Stimulated activated naive B cell treated with anti-CD40 and anti-IgM and Interleukin-4, amounts not matched to agents 10 μg/mL and 1 μg/mL and 100 μg/mL, for 72 hours (primary cell): ENCODE data around the gene MRPL38.

ENCODE experiments used
- ATAC-seq, 2 donors: fragments of 150-1000 bp; cut with Tn5 transposase; replicated peaks; 2 replicates each; pipeline ENCODE4 v1.10.0; 2021; ENCODE audit warnings: moderate library complexity in 1 of 2
- DNase-seq: peaks from one replicate; pipeline ENCODE4 v3.0.0; 2021
- H3K27ac Mint-ChIP-seq: one replicate; pipeline ENCODE4 v1.8.0; 2022; ENCODE audit warnings: mild to moderate bottlenecking, mixed read lengths
- H3K27me3 Mint-ChIP-seq, 2 donors: one replicate each; pipeline ENCODE4 v1.8.0; 2022; ENCODE audit warnings: mixed read lengths in 2 of 2
- H3K36me3 Mint-ChIP-seq, 2 donors: one replicate each; pipeline ENCODE4 v1.8.0; 2022; ENCODE audit warnings: mixed read lengths in 2 of 2, mild to moderate bottlenecking in 1 of 2
- H3K4me1 Mint-ChIP-seq, 2 donors: one replicate each; pipeline ENCODE4 v1.8.0; 2022; ENCODE audit warnings: mixed read lengths in 2 of 2, mild to moderate bottlenecking in 1 of 2
- H3K4me3 Mint-ChIP-seq, 2 donors: one replicate each; pipeline ENCODE4 v1.8.0; 2022; ENCODE audit warnings: mild to moderate bottlenecking in 2 of 2, mixed read lengths in 2 of 2, moderate library complexity in 1 of 2
- H3K9me3 Mint-ChIP-seq, 2 donors: one replicate each; pipeline ENCODE4 v1.8.0; 2022; ENCODE audit warnings: mixed read lengths in 2 of 2, mild to moderate bottlenecking in 1 of 2

MRPL38 gene

DNA sequence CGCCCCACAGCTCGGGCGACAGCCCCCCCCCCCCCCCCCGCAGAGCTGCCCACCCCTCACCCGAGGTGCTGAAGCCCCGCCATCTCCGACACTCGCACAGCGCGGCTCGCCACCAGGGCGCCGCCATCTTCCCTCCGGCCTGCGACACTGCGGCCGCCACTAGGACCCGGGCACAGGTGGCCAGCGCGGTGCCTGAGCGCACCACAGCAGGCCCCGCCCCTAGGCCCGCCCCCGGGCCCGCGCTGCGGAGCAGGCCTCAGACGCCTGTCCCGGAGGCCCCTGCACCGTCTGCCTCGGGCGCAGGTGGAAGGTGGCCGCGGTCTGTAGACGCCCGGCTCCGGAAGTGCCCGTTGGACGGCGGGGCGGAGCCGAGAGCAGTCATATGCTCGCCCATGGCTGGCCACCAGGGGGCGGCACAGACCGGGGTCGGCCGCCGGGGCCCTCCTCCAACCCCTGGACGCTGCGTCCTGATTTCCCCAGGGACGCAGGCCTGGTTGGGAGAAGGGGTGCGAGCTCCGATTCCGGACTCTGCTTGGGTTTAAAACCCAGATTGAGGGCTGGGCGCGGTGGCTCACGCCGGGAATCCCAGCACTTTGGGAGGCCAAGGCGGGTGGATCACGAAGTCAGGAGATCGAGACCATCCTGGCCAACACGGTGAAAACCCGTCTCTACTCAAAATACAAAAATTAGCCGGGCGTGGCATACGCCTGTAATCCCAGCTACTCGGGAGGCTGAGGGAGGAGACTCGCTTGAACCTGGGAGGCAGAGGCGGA is at the start of gene MRPL38:
TSS of gene MRPL38 (minus strand) at position 136 of the 773 bp plus-strand sequence. CDS start at position 127, 9 bp downstream.
- Mint-ChIP-seq H3K4me1 (peaks cover 5 to 12% of the 10 kb centered on the region in 2 donors), H3K4me3 (peak within 1 kb of the TSS; percentile 88 to 94), H3K27ac (peak within 1 kb of the TSS; percentile 97), H3K36me3 (peaks cover 14 to 15% of the 10 kb centered on the region in 2 donors), H3K27me3 (no peaks in the 10 kb centered on the region), H3K9me3 (no peaks in the 10 kb centered on the region)
- ATAC-seq: peak; percentile 99
- DNase-seq: peak; percentile 98

DNA sequence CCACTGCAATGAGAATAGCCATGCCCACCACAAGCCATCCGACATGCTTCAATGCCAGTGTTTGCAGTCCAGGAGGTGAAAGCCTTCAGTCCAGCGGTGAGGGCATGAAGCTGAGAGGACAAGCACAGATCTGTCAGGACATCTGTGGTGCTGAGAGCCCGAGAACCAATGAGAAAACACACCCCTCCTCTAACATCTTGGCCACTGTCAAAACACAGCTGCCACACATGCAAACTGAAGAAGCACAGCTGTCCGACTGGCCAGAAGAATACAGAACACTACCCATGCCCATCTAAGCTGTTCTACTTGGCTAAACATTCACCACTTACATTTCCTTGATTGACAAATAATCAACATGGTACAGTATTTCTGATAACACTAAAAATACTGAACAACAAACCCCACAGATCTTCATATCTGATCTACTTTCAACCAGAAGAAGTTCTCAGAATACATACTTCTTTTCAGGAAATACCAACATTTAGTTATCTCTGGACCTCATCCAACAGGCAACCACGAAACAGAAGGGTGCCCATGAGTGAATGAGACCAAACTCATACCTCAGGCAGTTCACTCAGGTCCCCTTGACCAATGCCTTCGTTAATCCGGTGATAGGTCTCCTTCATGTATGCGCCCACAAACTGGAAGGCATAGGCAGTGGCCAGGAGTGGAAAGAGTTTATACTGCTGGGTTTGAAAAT is 46.3 kb upstream of the MRPL38 start:
- Mint-ChIP-seq H3K36me3 (peaks cover 31 to 39% of the 10 kb centered on the region in 2 donors), H3K4me1 (no peaks in the 10 kb centered on the region), H3K9me3 (no peaks in the 10 kb centered on the region), H3K27ac (no peak overlapping the region), H3K27me3 (no peaks in the 10 kb centered on the region), H3K4me3 (no peak overlapping the region)
- ATAC-seq: no peak
- DNase-seq: no peak

DNA sequence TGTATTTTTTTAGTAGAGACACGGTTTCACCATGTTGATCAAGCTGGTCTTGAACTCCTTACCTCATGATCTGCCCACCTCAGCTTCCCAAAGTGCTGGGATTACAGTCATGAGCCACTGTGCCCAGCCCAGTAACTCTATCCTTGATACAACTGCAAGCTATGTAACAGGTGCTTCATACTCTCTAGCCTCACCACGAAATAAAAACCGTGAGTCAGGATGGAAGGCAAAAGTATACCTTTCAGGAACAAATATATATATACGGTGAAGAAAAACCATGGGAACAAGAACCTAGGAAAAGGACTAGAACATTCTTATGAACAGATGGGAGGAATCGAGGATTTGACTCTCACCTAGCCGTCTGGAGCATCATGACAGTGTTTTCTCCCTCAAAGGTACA is 45.7 kb upstream of the MRPL38 start:
- ATAC-seq (no peak), DNase-seq (no peak)
- H3K4me1 Mint-ChIP-seq: no peaks in the 10 kb centered on the region
- H3K36me3 Mint-ChIP-seq: peaks cover 27 to 35% of the 10 kb centered on the region in 2 donors
- no peaks in the 10 kb centered on the region for H3K27me3 Mint-ChIP-seq
- H3K4me3 Mint-ChIP-seq: no peak overlapping the region
- H3K9me3 Mint-ChIP-seq: no peaks in the 10 kb centered on the region
- H3K27ac Mint-ChIP-seq: no peak overlapping the region

DNA sequence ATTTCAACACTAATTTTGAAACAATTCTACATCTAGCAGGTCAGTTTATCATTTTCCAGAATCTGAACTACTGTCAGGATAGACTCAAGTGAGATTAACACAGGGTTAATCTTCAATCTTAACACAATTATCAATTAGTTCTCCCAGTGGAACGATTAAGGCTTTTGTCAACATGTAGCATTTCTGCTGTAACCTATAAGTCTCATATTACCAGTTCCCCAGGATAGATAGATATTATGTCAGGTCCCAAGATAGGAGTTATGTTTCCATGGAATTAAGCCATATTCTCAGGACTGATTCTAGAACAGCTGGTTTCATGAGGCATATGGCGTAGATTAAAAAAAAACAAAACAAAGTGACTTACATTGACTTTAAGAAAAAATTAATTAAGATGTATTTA is 40.5 kb upstream of the MRPL38 start:
- H3K36me3 Mint-ChIP-seq: peaks cover 12 to 13% of the 10 kb centered on the region in 2 donors
- H3K4me1 Mint-ChIP-seq: peaks cover 9 to 15% of the 10 kb centered on the region in 2 donors

DNA sequence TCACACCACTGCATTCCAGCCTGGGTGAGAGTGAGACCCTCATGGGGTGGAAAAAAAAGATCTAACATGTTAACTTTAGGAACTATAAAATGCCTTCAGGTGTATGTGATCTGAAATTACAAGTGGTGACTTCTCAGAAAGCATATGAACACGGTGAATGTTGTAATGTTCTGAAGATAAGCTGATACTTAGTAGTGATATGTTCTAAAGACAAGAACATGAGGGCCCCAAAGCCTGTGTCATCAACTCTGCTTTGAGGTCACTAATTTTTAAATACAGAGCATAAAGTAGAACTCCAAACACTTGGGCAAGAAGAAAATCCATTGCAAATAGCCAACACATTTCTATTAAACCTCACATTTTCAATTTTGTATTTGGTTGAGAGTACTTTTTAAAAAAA is 38.8 kb upstream of the MRPL38 start:
- Mint-ChIP-seq H3K4me3 (no peak overlapping the region), H3K4me1 (peaks cover 9 to 18% of the 10 kb centered on the region in 2 donors), H3K27ac (no peak overlapping the region), H3K9me3 (no peaks in the 10 kb centered on the region), H3K36me3 (peaks cover 0 to 4% of the 10 kb centered on the region in 2 donors), H3K27me3 (no peaks in the 10 kb centered on the region)
- DNase-seq: no peak
- ATAC-seq: no peak

More for the DNA sequence above, 40.5 kb upstream of the MRPL38 start:
- no peak overlapping the region for H3K4me3 Mint-ChIP-seq
- no peak overlapping the region for H3K27ac Mint-ChIP-seq
- ATAC-seq (no peak), DNase-seq (no peak)
- no peaks in the 10 kb centered on the region for H3K27me3 Mint-ChIP-seq
- no peaks in the 10 kb centered on the region for H3K9me3 Mint-ChIP-seq

DNA sequence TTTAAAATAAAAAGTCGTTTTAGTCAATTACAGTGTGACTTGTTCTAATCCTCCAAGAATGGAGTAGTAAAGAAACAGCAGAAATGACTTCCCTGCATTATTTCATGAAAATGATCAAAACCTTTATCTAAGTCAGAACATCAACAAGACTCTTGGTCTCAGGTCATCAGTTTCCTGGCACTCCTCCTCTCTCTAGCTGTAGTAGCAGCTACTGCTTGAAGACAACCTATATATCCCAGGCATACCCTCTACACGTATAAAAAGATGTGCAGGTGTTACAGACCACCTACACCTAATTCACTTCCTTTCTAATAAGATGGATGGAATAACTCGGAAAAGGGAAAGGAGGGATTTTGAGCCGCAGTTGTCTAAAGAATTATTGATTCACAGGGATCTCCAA is 37.8 kb upstream of the MRPL38 start:
- no peak for ATAC-seq
- H3K27ac Mint-ChIP-seq: no peak overlapping the region
- DNase-seq: no peak
- H3K27me3 Mint-ChIP-seq: no peaks in the 10 kb centered on the region
- no peaks in the 10 kb centered on the region for H3K9me3 Mint-ChIP-seq
- peaks cover 0 to 5% of the 10 kb centered on the region in 2 donors for H3K36me3 Mint-ChIP-seq
- peaks cover 9 to 18% of the 10 kb centered on the region in 2 donors for H3K4me1 Mint-ChIP-seq
- no peak overlapping the region for H3K4me3 Mint-ChIP-seq

DNA sequence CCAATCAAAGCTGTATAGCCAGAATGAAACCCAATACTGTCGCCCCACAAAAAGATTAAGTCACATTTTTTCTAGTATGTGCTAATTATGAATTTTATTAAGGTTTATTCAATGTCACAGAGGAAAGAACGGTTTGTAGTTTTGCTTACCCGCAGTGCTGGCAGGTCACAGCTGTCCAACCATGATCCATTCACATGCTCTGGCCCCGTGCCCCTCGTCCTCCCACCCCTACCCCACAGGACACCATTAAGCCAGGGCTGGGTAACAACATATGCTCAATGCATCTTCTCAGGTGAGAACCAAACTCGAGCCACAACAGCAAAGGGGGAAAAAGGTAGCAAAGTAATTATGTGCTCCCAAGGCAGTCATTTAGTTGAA is 36.7 kb upstream of the MRPL38 start:
- peaks cover 9 to 18% of the 10 kb centered on the region in 2 donors for H3K4me1 Mint-ChIP-seq
- ATAC-seq: no peak

DNA sequence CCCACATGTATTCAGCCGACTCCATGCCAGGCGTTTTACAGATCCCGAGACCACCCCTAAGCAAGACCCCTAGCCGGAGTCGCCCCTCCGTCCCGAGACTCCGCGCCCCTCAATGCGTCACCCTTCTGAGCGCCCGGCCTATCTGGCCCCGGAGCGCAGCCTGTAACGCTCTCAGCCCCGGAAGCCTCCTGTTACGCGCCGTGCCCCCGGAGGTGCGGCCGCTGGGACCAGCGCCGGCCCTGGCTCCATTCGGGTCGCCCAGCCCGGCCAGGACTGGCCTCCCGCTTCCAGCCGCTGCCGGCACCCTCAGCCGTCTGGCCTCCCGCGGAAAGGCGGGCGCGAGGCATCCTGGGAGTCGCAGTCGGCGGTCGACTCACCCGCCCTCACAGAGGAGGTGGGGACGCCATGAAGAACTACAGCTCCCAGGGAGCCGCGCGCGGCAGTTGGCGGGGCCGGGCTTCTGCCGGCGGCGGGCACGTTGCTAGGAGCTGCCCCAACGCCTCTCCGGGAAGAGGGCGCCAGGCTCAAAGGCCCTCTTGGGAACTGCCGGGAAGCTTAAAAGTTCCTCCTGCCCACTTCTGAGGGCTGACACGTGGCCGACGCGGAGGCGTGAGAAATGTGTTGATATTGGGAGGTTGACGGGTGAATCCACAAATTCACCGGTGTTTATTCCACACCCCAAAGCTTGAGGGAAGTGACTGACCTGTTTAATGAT is 36.2 kb upstream of the MRPL38 start, which contains the start of gene FBF1:
TSS of gene FBF1 (minus strand) at position 316 of the 715 bp plus-strand sequence. CDS start 2,893 bp downstream, outside the sequence.
- DNase-seq (peak; percentile 87), ATAC-seq (peak; percentile 99)
- peaks cover 9 to 18% of the 10 kb centered on the region in 2 donors for H3K4me1 Mint-ChIP-seq
- H3K27ac Mint-ChIP-seq: peak within 1 kb of the TSS; percentile 85
- peak within 1 kb of the TSS; percentile 89 to 91 for H3K4me3 Mint-ChIP-seq
- no peaks in the 10 kb centered on the region for H3K27me3 Mint-ChIP-seq
- H3K36me3 Mint-ChIP-seq: peaks cover 0 to 5% of the 10 kb centered on the region in 2 donors
- H3K9me3 Mint-ChIP-seq: no peaks in the 10 kb centered on the region

More for the DNA sequence above, 36.7 kb upstream of the MRPL38 start:
- H3K4me3 Mint-ChIP-seq: peak overlapping the region; percentile 89 to 91
- H3K9me3 Mint-ChIP-seq: no peaks in the 10 kb centered on the region
- H3K36me3 Mint-ChIP-seq: peaks cover 0 to 5% of the 10 kb centered on the region in 2 donors
- no peaks in the 10 kb centered on the region for H3K27me3 Mint-ChIP-seq
- H3K27ac Mint-ChIP-seq: peak overlapping the region; percentile 85
- no peak for DNase-seq

DNA sequence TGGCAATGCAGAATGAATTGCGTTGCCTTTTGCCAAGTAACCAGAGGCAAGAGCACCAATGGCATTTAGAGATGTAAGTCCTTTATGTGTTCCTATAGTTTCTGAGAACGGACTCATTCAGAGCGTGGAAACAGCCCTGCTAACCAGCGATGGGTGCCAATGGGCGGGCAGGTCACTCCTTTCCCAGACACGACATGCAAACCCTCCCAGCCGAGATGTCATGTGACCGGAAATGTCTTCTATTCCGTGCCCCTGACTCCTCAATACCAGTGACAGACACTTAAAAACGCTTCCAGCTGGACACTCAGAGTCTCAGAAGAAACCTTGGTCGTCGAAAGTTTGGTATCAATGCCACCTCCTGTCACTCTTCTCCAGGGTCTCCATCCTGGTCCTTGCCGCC is 33.0 kb upstream of the MRPL38 start:
- Mint-ChIP-seq H3K4me3 (no peak overlapping the region), H3K36me3 (peaks cover 0 to 5% of the 10 kb centered on the region in 2 donors)
- no peak for ATAC-seq

DNA sequence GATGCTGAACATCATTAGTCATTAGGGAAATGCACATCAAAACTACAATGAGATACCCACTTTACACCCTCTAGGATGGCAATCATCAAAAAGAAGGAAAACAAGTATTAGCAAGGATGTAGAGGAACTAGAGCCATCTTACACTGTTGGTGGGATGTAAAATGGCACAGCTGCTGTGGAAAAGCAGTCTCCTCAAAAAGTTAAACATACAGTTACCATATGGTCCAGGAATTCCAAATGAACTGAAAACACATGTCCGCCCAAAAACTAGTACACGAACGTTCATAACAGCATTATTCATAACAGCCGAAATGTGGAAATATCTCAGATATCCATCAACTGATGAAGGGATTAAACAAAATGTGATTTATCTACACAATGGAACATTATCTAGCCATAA is 29.1 kb upstream of the MRPL38 start:
- Mint-ChIP-seq H3K36me3 (peaks cover 0 to 5% of the 10 kb centered on the region in 2 donors), H3K27ac (no peak overlapping the region), H3K4me1 (no peaks in the 10 kb centered on the region), H3K27me3 (no peaks in the 10 kb centered on the region), H3K4me3 (no peak overlapping the region), H3K9me3 (no peaks in the 10 kb centered on the region)
- no peak for DNase-seq
- no peak for ATAC-seq

More for the DNA sequence above, 33.0 kb upstream of the MRPL38 start:
- no peaks in the 10 kb centered on the region for H3K9me3 Mint-ChIP-seq
- no peaks in the 10 kb centered on the region for H3K27me3 Mint-ChIP-seq
- H3K4me1 Mint-ChIP-seq: peaks cover 9 to 18% of the 10 kb centered on the region in 2 donors
- no peak for DNase-seq
- no peak overlapping the region for H3K27ac Mint-ChIP-seq

DNA sequence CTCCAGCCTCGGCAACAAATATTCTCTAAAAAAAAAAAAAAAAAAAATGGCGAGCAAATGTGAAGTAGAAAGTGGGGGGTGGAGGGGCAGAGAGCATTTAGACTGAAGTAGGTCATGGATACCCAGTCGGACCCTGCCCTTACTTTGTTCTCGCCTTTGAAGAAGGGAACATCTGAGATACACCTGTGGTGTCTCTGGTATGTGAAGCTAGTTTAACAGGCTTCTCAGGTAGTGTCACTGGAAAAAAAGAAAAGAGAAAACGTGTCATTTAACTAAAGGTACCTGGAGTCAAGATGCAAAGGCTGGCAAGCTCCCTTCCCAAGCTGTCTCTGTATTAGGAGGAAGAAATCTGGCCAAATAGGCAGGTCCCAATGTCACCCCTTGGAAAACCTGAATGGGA is 28.2 kb upstream of the MRPL38 start:
- Mint-ChIP-seq H3K27ac (no peak overlapping the region), H3K4me1 (no peaks in the 10 kb centered on the region)

DNA sequence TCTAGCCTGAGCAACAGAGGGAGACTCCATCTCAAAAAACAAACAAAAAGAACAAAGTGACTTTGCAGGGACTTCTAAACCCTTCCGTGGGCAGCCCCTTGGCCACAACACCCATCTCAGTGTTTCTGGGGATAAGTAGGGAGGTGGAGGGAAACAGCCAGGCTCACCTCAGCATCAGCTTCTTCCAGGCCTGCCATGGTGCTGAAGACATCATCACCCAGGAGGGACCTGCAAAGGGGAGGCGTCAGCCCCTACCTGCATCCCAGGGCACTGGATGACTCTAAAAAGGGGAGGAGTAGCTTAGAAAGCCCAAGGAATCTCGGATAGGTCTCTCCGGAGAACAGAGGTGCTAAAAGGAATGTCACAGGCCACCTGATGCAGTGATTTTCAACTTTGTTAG is 26.4 kb upstream of the MRPL38 start:
- H3K27ac Mint-ChIP-seq: no peak overlapping the region
- no peaks in the 10 kb centered on the region for H3K4me1 Mint-ChIP-seq
- peaks cover 0 to 7% of the 10 kb centered on the region in 2 donors for H3K36me3 Mint-ChIP-seq
- H3K27me3 Mint-ChIP-seq: no peaks in the 10 kb centered on the region
- no peak overlapping the region for H3K4me3 Mint-ChIP-seq
- ATAC-seq: no peak
- H3K9me3 Mint-ChIP-seq: no peaks in the 10 kb centered on the region
- no peak for DNase-seq

More for the DNA sequence above, 28.2 kb upstream of the MRPL38 start:
- no peak for DNase-seq
- no peak overlapping the region for H3K4me3 Mint-ChIP-seq
- H3K9me3 Mint-ChIP-seq: no peaks in the 10 kb centered on the region
- no peaks in the 10 kb centered on the region for H3K27me3 Mint-ChIP-seq
- peaks cover 0 to 6% of the 10 kb centered on the region in 2 donors for H3K36me3 Mint-ChIP-seq
- no peak for ATAC-seq

DNA sequence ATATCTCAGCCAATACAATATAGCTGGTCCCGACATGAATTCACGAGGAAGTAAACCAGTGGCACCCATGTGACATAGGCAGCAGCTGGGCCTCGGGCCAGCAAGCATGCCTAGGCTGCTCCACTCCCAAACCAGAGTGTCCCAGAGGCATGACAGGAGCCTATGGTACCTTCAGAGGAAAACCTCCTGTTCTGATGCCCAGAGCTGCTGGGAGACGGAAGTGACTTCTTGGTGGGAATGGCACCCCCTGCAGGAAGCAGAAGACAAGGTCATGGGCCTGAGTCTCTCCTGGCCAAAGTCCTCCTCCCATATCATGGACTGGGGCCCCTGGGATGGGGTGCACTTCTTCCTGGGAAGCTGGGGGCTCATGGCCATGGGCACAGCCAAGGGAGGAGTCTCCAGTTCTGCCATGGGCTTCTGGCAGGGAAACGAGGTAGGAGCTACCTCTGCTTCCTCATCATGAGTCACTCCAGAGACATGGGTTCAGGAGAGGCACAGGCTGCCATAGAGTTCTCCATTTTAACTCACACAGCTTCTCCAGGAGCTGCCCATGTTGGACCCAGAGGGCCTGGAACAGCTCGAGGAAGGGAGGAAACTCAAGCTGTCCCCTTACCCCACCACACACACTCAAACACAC is 22.7 kb upstream of the MRPL38 start:
- Mint-ChIP-seq H3K36me3 (peaks cover 4 to 11% of the 10 kb centered on the region in 2 donors), H3K27ac (no peak overlapping the region), H3K9me3 (no peaks in the 10 kb centered on the region), H3K27me3 (no peaks in the 10 kb centered on the region), H3K4me1 (no peaks in the 10 kb centered on the region), H3K4me3 (no peak overlapping the region)
- ATAC-seq: peak in 1 of 2 donors; percentile 48
- DNase-seq: no peak

DNA sequence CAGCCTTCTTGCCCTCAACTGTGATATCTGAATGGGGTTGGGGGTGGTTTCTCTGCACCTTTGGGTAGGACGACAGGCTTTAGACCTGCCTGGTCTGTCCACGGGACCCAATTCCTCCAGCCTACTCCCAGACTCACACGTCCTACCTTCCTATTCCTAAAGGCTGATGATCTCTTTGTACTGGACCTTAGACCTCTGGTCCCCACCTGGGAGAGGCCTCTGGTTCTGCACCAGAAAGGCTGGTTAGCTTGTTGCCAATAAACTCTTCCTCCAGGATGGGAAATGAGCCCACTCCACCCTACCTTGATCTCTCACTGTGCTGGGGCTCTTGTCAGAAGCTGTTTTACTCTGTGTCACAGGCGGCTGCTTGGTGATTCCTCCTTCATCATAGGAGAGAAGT is 21.8 kb upstream of the MRPL38 start:
- H3K27me3 Mint-ChIP-seq: no peaks in the 10 kb centered on the region
- no peaks in the 10 kb centered on the region for H3K9me3 Mint-ChIP-seq
- H3K4me3 Mint-ChIP-seq: no peak overlapping the region
- DNase-seq (no peak), ATAC-seq (no peak)
- H3K36me3 Mint-ChIP-seq: peaks cover 5 to 15% of the 10 kb centered on the region in 2 donors
- peak overlapping the region; percentile 56 for H3K27ac Mint-ChIP-seq
- H3K4me1 Mint-ChIP-seq: no peaks in the 10 kb centered on the region
